ENCODE data around the gene RBMS3.

Gene RBMS3

DNA sequence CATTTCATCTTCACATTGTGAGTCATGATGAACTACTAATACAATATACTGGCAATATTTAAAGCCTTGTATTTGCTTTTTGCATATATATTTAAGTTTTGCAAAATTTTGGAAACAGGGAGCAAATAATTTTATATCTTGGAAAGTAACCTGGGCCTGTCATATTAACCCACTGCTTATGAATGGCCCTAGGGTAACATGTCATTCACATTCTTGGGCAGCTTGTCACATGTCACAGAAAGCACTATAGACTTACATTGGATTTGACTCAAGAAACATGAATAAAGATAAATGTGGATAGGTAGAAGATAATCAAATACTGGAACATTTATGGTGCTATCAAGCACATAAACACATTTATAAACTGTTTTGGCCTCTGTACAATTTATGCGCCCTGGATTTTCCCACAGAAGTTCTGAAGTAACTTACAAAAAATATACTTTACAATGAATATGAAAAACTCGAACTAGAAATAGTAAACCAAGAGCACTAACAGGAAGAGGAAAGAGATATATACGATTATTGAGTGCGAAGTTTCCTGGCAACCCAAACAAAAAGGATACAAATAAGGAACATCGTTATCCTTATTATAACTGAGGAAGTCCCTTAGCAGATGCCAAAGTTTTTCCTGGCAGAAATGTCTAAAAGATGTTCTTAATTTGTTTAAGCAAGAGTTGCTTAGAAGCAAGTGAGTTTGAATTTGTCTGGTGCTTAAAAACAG is 257.2 kb downstream of the RBMS3 start:
- no peak for DNase-seq

DNA sequence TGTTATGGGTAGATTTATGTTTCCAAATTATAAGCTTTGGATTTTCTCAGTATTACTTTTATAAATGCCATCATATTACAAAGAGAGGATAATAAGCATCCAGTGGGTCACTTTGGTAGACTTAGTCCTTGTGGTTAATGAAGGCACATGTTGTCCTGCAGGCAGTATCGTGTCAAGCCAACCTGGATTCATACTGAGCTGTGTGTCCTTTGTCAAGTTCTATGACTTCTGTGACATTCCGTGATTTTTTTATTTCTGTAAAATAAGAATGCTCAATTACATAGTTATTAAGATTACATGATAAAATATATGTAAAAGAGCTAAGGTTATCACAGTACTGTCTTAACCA is 257.7 kb downstream of the RBMS3 start:
- no peak for DNase-seq

DNA sequence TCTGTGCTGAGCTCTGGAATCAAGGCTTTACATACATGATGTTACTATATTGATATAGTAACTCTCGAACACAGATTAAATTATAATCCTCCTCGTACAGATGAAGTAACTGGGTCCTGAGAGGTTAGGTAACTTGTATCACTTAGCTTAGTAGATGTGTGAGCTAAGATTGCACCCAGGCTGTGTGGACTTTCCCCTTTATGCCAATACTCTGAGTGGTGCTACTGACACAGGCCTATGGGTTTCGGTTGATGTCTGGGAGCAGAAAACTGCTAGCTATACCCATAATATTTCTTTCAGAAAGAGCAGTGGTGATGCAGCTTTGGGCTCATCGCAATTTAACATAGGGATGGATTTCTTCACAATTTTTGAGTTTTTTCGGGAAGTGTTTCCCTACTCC is 259.7 kb downstream of the RBMS3 start:
- DNase-seq, result no peak

DNA sequence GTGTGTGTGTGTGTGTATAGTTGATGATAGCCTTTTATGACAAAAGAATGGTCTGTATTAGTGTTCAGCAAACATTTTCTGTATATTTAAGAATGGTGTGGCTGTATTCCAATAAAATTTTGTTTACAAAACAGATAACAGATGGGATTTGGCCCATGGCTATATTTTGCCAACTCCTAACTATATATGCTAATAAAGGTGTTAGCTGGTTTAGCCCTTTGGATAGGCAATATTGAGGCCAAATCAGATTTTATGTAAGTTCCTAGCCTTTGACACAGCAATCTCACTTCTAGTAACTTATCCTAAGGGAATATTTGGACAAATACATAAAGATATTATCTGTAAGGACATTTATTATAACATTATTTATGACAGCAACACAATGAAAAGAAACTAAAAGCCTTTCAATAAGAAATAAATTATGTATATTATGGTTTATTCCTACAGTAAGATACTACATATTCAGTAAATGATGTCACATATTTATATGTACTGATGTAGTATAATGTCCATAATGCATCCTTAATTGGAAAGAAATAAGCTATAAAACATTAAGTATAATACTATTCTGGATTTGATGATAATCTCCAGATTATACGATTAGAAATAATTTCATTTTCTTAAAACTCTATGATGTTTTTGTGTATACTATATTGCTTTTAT is 264.0 kb downstream of the RBMS3 start:
- no peak for DNase-seq

- no peak for DNase-seq
These were observed 264.7 kb downstream of the RBMS3 start for GRCh38 chr3:29545615-29546014.

DNA sequence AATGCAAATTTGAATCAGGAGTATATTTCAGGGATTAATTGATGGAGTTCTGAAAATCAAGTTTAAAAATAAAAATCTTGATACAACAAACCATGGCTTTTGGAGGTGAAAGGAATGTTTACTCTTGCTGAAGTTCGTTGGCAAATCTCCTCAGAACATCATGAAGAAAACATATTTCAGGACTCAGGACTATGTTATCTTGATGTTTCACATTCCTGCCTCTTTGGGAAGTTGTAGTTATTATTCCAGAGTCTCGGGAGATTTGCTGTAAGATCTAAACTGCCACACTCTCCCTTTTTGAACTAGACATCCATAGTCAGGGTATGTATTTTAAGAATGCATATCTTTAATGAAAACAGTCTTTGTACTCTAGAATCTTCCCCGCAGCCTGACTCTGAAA is 271.2 kb downstream of the RBMS3 start:
- no peak for DNase-seq

- DNase-seq, result no peak
These were observed 273.7 kb downstream of the RBMS3 start for GRCh38 chr3:29554566-29554965.

GRCh38 chr3:29555590-29555989 is 274.7 kb downstream of the RBMS3 start:
- DNase-seq, result no peak

- DNase-seq, result no peak
These were observed 276.3 kb downstream of the RBMS3 start for GRCh38 chr3:29557186-29557585.

DNA sequence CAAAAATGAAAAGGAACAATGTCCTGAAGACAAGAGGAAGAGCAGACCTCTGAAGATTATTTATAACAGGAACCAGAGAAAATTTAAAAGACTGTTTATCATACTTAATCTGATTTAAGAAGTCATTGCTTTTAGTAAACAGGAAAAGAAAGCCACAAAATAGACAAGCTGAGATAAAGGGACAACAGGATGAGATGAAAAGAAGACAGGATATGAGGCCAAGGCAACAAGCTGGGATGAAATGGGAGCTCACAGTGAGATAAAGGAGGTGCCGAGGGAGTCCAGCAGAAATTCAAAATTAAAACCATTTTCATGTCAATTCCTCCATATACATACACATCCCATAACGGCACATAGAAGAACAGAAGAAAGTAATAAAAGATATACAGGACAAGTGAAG is 277.0 kb downstream of the RBMS3 start:
- DNase-seq, result no peak

DNA sequence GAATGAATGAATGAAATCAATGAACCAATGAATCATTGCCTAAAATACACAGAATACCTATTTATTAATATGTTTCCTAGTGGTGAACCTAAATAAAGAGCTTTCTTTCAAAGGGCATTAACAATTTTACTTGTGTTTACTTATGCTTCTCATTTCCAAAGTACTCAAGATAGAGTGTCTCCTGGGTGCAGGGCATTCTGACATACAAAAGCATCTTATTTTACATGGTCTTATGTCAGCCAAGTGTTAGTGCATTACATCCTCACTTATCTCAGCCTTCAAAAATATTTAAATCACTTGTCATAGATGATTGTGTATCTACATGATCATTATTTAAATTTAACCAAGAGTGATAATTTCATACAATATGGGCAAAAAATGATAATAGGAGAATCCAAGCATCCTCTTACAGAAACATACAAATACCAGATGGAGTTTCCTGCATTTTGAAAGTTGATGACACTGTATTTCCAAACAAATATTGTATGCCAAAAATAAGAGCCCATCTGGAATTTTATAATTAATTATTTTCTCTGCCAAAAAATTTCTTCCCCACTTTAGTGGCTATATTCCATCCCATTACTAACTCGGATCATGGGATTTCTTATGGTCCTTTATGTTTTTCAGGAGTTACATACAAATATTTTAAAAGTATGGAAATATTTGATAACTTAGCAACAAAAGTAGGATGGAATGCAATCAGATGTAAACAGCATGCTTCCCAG is 279.0 kb downstream of the RBMS3 start:
- DNase-seq, result no peak

DNA sequence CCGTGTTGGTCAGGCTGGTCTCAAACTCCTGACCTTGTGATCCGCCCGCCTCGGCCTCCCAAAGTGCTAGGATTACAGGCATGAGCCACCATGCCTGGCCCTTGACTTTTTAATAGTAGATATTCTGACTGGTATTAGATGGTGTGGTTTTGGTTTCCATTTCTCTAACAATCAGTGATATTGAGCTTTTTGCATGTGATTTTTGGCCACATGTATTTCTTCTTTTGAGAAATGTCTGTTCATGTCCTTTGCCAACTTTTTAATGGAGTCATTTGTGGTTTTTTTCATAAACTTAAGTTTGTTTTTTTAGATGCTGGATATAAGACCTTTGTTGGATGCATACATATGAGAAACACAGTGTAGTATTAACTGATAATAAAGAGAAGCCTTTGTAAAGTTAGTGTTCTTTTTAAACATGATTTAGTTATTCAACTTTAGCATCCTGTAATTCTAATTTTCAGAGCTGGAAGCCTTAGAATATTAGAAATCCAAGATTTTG is 280.8 kb downstream of the RBMS3 start:
- DNase-seq, result no peak

- no peak for DNase-seq
These were observed 284.4 kb downstream of the RBMS3 start for GRCh38 chr3:29565236-29565635.

DNA sequence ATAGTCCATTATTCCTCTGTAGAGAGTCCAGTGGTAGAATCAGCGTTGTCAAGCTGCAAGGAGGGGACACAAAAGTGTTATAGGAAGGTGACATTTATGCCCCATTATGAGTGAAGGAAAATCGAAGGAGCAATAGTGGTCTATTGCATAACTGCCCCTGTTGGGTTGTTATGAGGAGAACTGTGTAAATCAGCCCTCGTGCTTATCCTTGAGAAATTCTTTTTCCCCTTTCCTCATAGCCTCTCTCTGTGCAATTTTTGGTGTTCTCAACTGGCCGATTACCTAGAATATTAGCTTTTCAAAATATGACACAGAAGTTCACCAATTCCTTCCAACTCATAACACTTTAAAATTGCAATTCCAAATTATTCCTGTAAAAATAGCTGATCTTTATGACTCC is 286.6 kb downstream of the RBMS3 start:
- DNase-seq, result no peak

DNA sequence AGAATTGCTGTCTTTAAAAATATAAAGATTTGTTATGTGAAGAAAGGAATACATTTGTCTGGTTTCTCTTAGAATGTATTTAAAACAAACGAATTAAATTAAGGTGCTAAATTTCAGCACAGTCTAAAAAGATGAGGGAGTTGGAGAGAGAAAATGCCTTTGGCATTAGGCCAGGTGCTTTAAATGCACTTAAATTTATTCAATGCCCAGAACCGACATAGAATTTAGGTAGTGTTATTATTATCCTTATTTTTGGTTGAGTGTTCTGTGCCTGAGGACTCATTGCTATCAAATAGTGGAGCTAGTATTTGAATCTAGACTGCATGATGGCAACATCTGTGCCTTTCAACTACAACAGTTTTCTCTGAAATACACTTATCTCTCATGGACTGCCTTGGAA is 287.5 kb downstream of the RBMS3 start:
- DNase-seq, result no peak

GRCh38 chr3:29576181-29576580 is 295.3 kb downstream of the RBMS3 start:
- DNase-seq, result no peak

DNA sequence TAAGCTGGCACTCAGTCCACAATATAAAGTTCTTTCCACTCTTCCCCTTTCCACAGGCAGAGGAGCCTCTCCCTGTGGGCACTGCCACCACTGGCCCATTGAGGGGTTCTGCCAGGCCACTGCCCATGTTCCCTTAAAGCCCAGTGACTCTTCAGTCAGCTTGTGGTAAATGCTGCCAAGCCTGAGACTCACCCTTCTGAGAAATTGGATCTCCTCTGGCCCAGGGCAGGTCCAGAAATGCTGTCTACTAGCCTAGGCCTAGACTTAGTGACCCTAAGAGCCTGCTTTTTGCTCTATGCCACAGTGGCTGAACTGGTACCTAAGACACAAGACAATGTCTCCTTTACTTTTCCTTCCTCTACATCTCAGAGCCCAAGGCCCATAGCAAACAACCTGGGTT is 295.8 kb downstream of the RBMS3 start:
- DNase-seq, result no peak

DNA sequence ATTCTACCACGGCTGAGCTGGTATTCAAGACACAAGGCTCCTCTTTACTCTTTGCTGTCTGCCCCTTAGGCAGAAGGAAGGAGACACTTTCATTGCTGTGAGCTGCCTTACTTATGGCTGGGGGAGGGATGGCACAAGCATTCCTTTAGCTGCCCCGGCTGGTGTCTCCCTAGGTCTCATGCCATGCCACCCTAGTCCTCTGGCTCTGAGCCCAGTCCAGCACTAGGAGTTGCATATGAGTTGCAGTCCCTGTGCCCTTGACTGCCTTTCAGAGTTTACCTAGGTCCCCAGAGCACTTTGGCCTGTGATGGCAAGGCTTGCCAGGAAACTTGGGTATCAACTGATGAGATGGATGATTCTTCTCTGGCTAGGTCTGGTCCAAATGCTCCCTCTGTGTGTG is 296.4 kb downstream of the RBMS3 start:
- DNase-seq, result no peak

DNA sequence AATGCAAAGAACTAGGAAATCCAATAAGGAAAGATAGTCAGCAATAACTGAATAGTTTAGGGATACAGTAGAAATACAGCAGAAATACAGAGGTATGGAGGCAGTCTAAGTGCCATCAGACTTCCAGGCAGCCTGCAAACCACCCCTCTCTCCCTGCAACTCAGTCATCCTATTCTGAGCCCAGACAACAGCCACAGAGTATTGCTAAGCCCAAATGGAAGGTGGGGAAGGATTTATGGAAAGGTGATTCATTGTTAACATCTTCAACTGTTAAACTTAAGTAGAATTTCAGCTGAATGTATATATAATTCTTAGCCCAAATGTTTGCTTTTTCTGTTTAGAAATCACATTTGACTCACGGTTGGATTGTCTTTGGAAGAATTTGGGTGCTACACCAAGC is 300.4 kb downstream of the RBMS3 start:
- DNase-seq, result no peak

GRCh38 chr3:29582273-29582672 is 301.4 kb downstream of the RBMS3 start:
- no peak for DNase-seq

GRCh38 chr3:29583861-29584260 is 303.0 kb downstream of the RBMS3 start:
- DNase-seq, result no peak

DNA sequence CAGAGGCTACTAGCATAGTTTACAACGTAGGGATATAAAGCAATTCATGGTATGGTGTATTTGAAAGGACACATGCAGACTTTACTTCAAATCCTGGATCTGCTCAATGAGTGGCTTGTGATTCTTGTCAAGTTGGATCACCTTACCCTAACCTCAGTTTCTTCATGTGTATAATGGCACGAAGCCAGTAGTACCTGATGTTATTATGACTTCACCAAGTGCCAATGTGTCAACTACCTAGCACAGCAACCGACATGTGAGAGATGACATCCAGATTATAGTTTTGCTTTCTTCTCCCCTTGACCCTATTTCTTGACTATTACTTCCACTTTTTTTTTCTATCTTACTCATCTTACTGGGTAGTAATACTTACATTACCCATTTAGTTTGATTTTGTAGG is 304.5 kb downstream of the RBMS3 start:
- DNase-seq, result no peak

DNA sequence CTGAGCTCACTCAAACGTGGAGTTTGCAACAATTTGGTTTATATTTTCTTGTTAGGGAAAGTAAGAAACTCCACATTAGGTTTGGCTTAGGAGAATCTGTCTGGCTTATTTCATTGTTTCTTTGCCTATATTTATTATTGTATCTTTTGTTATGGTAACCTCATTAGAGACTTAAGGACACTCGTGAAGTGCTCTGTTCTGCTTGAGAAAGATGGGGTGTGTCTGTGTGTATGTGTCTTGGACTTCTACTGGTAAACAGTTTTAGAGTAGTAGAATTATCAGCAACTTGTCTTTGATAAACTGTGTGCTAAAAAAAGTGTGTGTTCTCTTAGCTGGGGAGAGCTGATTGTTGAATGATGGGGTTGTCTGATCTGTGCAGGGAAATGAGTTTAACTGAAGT is 306.5 kb downstream of the RBMS3 start:
- DNase-seq, result no peak

DNA sequence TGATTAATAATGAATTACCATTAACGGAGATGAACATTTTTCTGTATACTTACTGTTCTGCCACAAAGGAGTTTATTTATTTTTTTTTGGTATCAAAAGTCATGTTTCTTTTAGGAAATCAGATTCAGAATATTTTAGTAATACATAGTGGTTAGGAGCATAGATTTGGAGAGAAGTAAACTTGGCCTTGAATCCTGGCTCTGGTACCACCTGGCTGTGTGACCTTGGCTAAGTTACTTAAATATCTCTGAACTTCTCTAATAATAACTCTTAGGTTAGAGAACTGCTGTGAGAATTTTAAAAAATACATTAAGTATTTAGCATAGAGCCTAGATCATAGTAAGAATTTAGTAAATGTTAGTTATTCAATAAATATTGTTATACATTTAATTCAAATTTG is 309.1 kb downstream of the RBMS3 start:
- no peak for DNase-seq
